GM21526 (cell line): ENCODE data around the gene HNF4A.

Experiments used
- ATAC-seq: cut with Tn5 transposase; IDR thresholded peaks from one replicate; pipeline ENCODE4 v1.9.1; 2021; ENCODE audit warnings: moderate library complexity; ENCODE audit not compliant: unreplicated experiment, low FRiP score

HNF4A gene

GRCh38 chr20:44435630-44436335, 80.3 kb downstream of the HNF4A start:
- ATAC-seq, result no peak

GRCh38 chr20:44436393-44436792, 80.9 kb downstream of the HNF4A start:
- ATAC-seq, result no peak

- no peak for ATAC-seq
Observed at GRCh38 chr20:44437497-44437896, 82.0 kb downstream of the HNF4A start.

GRCh38 chr20:44438782-44439181, 83.3 kb downstream of the HNF4A start:
- no peak for ATAC-seq

- ATAC-seq, result no peak
Observed at GRCh38 chr20:44439318-44439717, 83.8 kb downstream of the HNF4A start.

- no peak for ATAC-seq
Observed at GRCh38 chr20:44442298-44443070, 87.0 kb downstream of the HNF4A start.

- ATAC-seq, result no peak
Observed at GRCh38 chr20:44445742-44446710, 90.5 kb downstream of the HNF4A start.

GRCh38 chr20:44447827-44448419, 92.4 kb downstream of the HNF4A start:
- ATAC-seq, result no peak

GRCh38 chr20:44448753-44449546, 93.5 kb downstream of the HNF4A start:
- ATAC-seq, result no peak

GRCh38 chr20:44449864-44450263, 94.4 kb downstream of the HNF4A start:
- no peak for ATAC-seq

GRCh38 chr20:44450281-44450889, 94.9 kb downstream of the HNF4A start:
- no peak for ATAC-seq

- no peak for ATAC-seq
Observed at GRCh38 chr20:44450903-44451450, 95.5 kb downstream of the HNF4A start.

- no peak for ATAC-seq
Observed at GRCh38 chr20:44454306-44454963, 98.9 kb downstream of the HNF4A start.

GRCh38 chr20:44455126-44455525, 99.6 kb downstream of the HNF4A start:
- no peak for ATAC-seq

- no peak for ATAC-seq
Observed at GRCh38 chr20:44456611-44457010, 101.1 kb downstream of the HNF4A start.

GRCh38 chr20:44457016-44457415, 101.5 kb downstream of the HNF4A start:
- no peak for ATAC-seq

GRCh38 chr20:44459271-44459670, 103.8 kb downstream of the HNF4A start:
- no peak for ATAC-seq

- no peak for ATAC-seq
Observed at GRCh38 chr20:44460795-44461141, 105.3 kb downstream of the HNF4A start.
